Activated T-helper 2 cell treated with anti-CD3 and anti-CD28 coated beads, Interferon-gamma antibody, Interleukin-2, Interleukin-4, amounts not matched to agents 10 μg/mL and 5 μg/mL and 100 μg/mL, durations not matched to agents 14 hours and 24 hours and 36 hours (primary cell): Measurements from ENCODE around the gene SSNA1. TPM values are rescaled to one million over a fixed set of nuclear protein-coding genes. Genes with fewer than 3 reads are reported as not detected.
A peak's percentile ranks its signal among the peaks of the same experiment; 100 is the strongest.

Experiments used
- DNase-seq: peaks from one replicate; pipeline ENCODE4 v3.0.0; 2021; ENCODE audit warnings: low spot score
- H3K27ac Mint-ChIP-seq: one replicate; pipeline ENCODE4 v1.8.0; 2021; ENCODE audit warnings: mixed read lengths
- H3K27me3 Mint-ChIP-seq: one replicate; pipeline ENCODE4 v1.8.0; 2021; ENCODE audit warnings: low read depth, mixed read lengths
- H3K36me3 Mint-ChIP-seq: one replicate; pipeline ENCODE4 v1.8.0; 2021; ENCODE audit warnings: low read depth, mixed read lengths
- H3K4me1 Mint-ChIP-seq: one replicate; pipeline ENCODE4 v1.8.0; 2021; ENCODE audit warnings: low read depth, mixed read lengths
- H3K4me3 Mint-ChIP-seq: one replicate; pipeline ENCODE4 v1.8.0; 2021; ENCODE audit warnings: low read depth, mild to moderate bottlenecking, moderate library complexity, mixed read lengths
- H3K9me3 Mint-ChIP-seq: one replicate; pipeline ENCODE4 v1.8.0; 2021; ENCODE audit warnings: mixed read lengths
- intact Hi-C: fragments of 100-400 bp; cut with micrococcal nuclease; formaldehyde crosslinking; loops from one replicate; pipeline ENCODE4 v1.15.1; 2023
- total RNA-seq: library from RNA; stranded (reverse); gene quantifications from 2 replicates; pipeline ENCODE4 v1.2.3, GENCODE V29; 2022

SSNA1 gene
- total RNA-seq, 1 donor from 2014 or later: 91.8 TPM

DNA sequence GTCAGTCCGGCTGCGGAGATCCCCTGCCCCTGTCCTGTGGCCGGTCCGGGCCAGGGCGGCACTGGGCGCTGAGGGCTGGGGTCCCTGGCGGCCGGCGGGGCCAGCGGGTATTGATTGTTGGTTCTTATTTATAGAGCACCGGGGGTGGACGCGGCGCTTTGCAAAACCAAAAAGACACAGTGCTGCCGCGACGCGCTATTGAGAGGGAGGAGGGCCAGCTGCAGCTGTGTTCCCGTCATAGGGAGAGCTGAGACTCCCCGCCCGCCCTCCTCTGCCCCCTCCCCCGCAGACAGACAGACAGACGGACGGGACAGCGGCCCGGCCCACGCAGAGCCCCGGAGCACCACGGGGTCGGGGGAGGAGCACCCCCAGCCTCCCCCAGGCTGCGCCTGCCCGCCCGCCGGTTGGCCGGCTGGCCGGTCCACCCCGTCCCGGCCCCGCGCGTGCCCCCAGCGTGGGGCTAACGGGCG lies 21.2 kb upstream of the SSNA1 start:
- no peaks in the 10 kb centered on the region for H3K9me3 Mint-ChIP-seq
- H3K4me1 Mint-ChIP-seq: no peaks in the 10 kb centered on the region
- intact Hi-C loops: no loop called here
- peaks cover 29% of the 10 kb centered on the region for H3K27me3 Mint-ChIP-seq
- no peak overlapping the region for H3K4me3 Mint-ChIP-seq
- no peak overlapping the region for H3K27ac Mint-ChIP-seq
- no peaks in the 10 kb centered on the region for H3K36me3 Mint-ChIP-seq
- DNase-seq: no peak

- Mint-ChIP-seq H3K27me3 (peaks cover 27% of the 10 kb centered on the region), H3K36me3 (no peaks in the 10 kb centered on the region), H3K27ac (no peak overlapping the region), H3K4me1 (no peaks in the 10 kb centered on the region), H3K4me3 (no peak overlapping the region), H3K9me3 (no peaks in the 10 kb centered on the region)
- DNase-seq: no peak
- intact Hi-C loops: no loop called here
These were observed 20.5 kb upstream of the SSNA1 start for GRCh38 chr9:137167747-137168572.

DNA sequence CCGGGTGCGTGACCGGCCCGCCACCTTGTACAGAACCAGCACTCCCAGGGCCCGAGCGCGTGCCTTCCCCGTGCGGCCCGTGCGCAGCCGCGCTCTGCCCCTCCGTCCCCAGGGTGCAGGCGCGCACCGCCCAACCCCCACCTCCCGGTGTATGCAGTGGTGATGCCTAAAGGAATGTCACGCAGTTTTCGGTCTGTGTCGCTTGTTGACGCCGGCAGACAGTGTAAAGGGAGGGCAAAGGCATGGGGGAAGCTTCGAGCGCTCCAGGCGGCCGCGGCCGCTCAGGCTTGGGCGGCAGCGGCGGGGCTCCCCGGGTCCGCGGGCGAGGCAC lies 19.9 kb upstream of the SSNA1 start:
- no peak overlapping the region for H3K27ac Mint-ChIP-seq
- H3K4me1 Mint-ChIP-seq: no peaks in the 10 kb centered on the region
- peaks cover 28% of the 10 kb centered on the region for H3K27me3 Mint-ChIP-seq
- no peaks in the 10 kb centered on the region for H3K9me3 Mint-ChIP-seq
- H3K36me3 Mint-ChIP-seq: no peaks in the 10 kb centered on the region
- intact Hi-C loops: no loop called here
- no peak overlapping the region for H3K4me3 Mint-ChIP-seq
- no peak for DNase-seq

DNA sequence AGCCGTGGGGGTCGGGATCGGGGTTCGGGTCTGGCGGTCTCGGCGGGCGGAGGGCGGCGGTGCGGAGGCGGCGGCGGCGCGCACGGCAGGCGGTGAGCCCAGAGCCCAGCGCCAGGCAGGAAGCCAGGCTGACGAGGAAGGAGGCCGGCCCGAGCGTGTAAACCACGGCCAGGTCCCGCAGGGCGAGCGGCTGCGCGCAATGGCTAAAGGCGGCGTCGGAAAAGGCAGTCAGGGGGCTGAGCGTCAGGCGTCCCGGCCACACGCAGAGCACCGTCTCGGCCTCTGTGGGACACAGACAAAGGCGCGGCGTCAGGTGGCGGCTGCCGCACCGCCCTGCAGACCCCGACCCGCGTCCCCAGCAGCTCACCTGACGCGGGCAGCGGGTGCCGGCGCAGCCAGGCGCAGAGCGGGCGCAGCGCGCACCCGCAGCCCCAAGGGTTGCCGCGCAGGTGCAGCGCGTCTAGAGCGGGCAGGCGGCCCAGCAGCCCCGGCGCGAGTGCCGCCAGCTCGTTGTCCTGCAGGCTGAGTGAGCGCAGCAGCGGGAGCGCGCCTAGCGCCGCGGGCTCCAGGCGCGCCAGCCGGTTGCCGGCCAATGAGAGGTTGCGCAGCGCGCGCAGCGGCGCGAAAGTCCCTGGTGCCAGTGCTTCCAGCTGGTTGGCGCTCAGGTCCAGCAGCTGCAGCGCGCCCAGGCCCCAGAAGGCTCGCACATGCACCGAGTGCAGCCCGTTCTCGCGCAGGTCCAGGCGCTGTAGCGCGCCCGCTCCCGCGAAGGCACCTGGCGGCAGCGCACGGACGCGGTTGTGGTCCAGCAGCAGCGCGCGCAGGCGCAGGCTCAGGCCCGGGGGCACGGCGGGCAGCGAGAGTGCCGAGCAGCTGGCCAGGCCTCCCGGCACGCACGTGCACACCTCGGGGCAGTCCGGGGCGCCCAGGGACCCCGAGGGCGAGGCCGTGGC lies 19.3 kb upstream of the SSNA1 start:
- no peak for DNase-seq
- no peaks in the 10 kb centered on the region for H3K9me3 Mint-ChIP-seq
- H3K27ac Mint-ChIP-seq: no peak overlapping the region
- H3K27me3 Mint-ChIP-seq: peaks cover 26% of the 10 kb centered on the region
- intact Hi-C loops: no loop called here
- no peaks in the 10 kb centered on the region for H3K4me1 Mint-ChIP-seq
- H3K36me3 Mint-ChIP-seq: no peaks in the 10 kb centered on the region
- H3K4me3 Mint-ChIP-seq: peak overlapping the region; percentile 49

GRCh38 chr9:137169896-137170358 lies 18.5 kb upstream of the SSNA1 start, which contains the start of gene LRRC26:
Gene LRRC26 (minus strand): TSS chr9:137170051. CDS start chr9:137169943, 108 bp downstream.
- H3K4me1 Mint-ChIP-seq: no peaks in the 10 kb centered on the region
- no peaks in the 10 kb centered on the region for H3K36me3 Mint-ChIP-seq
- no peak for DNase-seq
- intact Hi-C loops: loop anchor here (10.0 kb wide), 2 partner anchors 45 to 325 kb away; partner anchors contain the start of genes AJM1 and PHPT1
- no peak within 1 kb of the TSS for H3K27ac Mint-ChIP-seq
- peaks cover 24% of the 10 kb centered on the region for H3K27me3 Mint-ChIP-seq
- H3K9me3 Mint-ChIP-seq: no peaks in the 10 kb centered on the region
- peak within 1 kb of the TSS; percentile 49 for H3K4me3 Mint-ChIP-seq

DNA sequence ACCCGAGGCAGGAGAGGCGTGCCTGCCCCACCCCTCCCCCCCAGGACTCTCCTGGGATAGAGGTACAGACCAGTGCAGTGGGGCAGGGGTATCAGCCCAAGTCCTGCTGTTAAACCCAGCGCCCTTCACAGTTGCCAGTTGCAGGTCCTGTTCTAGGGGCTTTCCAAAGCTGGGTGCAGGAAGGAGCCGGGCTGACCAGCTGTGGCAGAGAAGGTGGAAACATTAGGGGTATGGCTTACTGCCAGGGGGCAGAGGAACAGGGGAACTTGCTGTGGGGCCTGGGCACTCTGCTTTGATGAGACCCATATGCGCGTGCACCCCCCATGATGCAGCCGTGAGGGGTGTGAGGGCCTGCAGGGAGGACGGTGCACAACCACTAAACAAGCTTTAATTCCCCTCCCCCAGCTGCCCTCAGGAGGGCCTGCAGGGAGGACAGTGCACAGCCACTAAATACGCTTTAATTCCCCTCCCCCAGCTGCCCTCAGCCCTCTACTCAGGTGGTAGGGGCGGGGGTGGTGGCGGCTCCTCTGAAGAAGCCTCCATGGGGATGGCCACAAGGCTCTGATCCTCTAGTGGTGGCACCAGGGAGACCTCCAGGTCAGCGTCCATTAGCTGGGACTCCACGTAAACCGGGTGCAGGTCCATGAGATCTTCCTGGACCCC lies 17.9 kb upstream of the SSNA1 start:
- no peak overlapping the region for H3K27ac Mint-ChIP-seq
- intact Hi-C loops: loop anchor here (10.0 kb wide), 2 partner anchors 46 to 326 kb away; partner anchors contain the start of genes AJM1 and PHPT1
- no peaks in the 10 kb centered on the region for H3K36me3 Mint-ChIP-seq
- no peaks in the 10 kb centered on the region for H3K4me1 Mint-ChIP-seq
- no peak for DNase-seq
- peaks cover 24% of the 10 kb centered on the region for H3K27me3 Mint-ChIP-seq
- H3K9me3 Mint-ChIP-seq: no peaks in the 10 kb centered on the region
- no peak overlapping the region for H3K4me3 Mint-ChIP-seq

- intact Hi-C loops: loop anchor here (10.0 kb wide), 2 partner anchors 47 to 327 kb away; partner anchors contain the start of genes AJM1 and PHPT1
- H3K4me3 Mint-ChIP-seq: no peak overlapping the region
- H3K4me1 Mint-ChIP-seq: no peaks in the 10 kb centered on the region
- no peak overlapping the region for H3K27ac Mint-ChIP-seq
- peaks cover 24% of the 10 kb centered on the region for H3K27me3 Mint-ChIP-seq
- H3K9me3 Mint-ChIP-seq: no peaks in the 10 kb centered on the region
- no peak for DNase-seq
- no peaks in the 10 kb centered on the region for H3K36me3 Mint-ChIP-seq
These were observed 17.2 kb upstream of the SSNA1 start for GRCh38 chr9:137171149-137171900.

DNA sequence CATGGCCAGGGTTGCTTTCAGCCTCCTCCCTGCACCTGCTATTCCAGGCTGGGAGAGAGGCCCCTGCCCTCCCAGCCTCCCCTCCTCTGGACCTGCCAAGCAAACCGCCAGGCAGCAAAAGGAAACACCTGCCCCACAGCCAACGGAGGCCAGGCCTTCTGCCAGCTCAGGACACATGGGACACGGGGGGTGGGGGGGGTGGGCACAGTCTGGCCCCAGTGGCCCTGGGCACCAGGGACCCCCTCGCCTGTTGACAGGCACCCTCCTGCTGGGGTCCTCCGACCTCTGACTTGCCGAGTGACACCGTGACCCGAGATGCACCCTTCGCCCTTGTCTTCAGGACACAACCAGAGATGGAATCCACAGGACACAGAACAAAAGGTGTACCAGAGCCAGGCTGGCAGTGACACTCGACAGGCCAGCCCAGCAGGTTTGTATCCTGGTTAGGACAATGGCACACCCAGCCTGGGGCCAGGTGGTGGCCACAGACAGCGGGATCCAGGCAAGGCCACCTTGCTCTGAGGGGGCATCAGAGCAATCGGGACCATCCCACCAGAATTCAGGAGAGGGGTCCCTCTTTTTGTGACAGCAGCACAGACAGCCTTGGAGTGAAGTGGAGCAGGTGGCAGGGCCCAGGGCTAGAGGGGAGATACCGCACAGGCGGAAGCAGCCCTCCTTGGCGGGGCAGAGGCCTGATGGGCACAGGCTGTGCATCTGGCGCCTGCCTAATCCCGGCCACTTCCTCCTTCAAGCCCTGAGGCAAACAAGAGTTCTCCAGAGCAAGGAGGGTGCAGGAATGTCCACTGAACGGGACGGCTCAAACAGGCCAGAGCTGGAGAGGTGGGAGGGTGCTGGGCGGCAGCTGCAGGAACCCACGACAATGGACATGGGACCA lies 15.3 kb upstream of the SSNA1 start:
- no peak for DNase-seq
- intact Hi-C loops: loop anchor here (10.0 kb wide), 2 partner anchors 48 to 328 kb away; partner anchors contain the start of genes AJM1 and PHPT1
- Mint-ChIP-seq H3K36me3 (peaks cover 7% of the 10 kb centered on the region), H3K4me1 (no peaks in the 10 kb centered on the region), H3K27ac (no peak overlapping the region), H3K4me3 (no peak overlapping the region), H3K9me3 (no peaks in the 10 kb centered on the region), H3K27me3 (peaks cover 17% of the 10 kb centered on the region)

- intact Hi-C loops: loop anchor here (10.0 kb wide), 2 partner anchors 49 to 329 kb away; partner anchors contain the start of genes AJM1 and PHPT1
These were observed 14.4 kb upstream of the SSNA1 start for GRCh38 chr9:137173796-137174664.

DNA sequence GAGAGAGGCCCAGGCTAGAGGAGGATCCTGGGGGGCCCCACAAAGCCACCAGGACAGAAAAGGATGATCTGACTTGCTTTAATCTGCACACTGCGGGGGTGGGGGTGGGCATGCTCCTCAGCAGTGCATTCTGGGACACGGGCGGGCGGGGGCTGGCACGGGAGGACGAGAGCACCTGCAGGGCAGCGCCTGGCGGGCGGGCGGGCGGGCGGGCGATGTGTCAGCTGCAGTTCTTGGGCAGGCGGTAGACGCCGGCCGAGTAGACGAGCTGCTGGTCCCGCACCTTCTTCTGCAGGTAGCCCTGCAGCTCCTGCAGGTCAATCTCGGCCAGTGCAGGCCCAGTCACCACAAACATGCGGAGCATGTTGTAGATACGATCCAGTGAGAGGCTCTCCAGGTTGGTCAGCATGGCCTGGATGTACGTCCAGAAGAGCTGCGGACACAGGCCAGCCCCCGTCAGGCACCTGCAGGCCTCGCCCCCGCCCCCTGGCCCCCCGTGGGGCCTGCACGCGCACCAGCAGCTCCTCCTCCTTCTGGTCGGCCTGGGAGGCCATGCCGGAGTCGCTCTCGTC lies 13.7 kb upstream of the SSNA1 start:
- intact Hi-C loops: loop anchor here (10.0 kb wide), 2 partner anchors 50 to 330 kb away; partner anchors contain the start of genes AJM1 and PHPT1
- peaks cover 8% of the 10 kb centered on the region for H3K36me3 Mint-ChIP-seq
- H3K4me3 Mint-ChIP-seq: no peak overlapping the region
- no peak overlapping the region for H3K27ac Mint-ChIP-seq
- no peak for DNase-seq
- peaks cover 13% of the 10 kb centered on the region for H3K27me3 Mint-ChIP-seq
- no peaks in the 10 kb centered on the region for H3K4me1 Mint-ChIP-seq
- no peaks in the 10 kb centered on the region for H3K9me3 Mint-ChIP-seq

More at GRCh38 chr9:137173796-137174664, 14.4 kb upstream of the SSNA1 start:
- no peaks in the 10 kb centered on the region for H3K4me1 Mint-ChIP-seq
- no peaks in the 10 kb centered on the region for H3K9me3 Mint-ChIP-seq
- H3K27me3 Mint-ChIP-seq: peaks cover 13% of the 10 kb centered on the region
- H3K27ac Mint-ChIP-seq: no peak overlapping the region
- no peak overlapping the region for H3K4me3 Mint-ChIP-seq
- peaks cover 8% of the 10 kb centered on the region for H3K36me3 Mint-ChIP-seq
- DNase-seq: no peak
